ENCODE data around the gene OR8G5.

DNA sequence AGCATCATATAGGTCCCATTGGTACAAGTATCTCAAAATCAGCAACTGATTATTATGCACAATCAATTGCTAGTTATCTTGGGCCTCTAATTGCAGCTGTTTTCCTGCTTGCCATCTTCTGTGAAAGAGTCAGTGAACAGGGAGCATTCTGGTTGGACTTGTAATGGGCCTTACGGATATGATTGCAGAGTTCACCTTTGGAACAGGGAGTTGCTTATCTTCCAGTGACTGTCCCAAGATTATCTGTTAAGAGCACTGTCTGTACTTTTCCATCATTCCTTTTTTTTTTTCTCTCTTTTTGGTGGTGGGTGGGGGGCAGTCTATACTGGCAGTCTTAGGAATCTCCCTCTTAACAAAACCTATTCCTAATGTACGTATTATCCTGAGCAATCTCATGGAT lies 17.8 kb downstream of the OR8G5 start:
- no peak for TF ChIP-seq POLR2A (IDR thresholded peaks at IDR 0.05)
- TF ChIP-seq, protein P1, sequence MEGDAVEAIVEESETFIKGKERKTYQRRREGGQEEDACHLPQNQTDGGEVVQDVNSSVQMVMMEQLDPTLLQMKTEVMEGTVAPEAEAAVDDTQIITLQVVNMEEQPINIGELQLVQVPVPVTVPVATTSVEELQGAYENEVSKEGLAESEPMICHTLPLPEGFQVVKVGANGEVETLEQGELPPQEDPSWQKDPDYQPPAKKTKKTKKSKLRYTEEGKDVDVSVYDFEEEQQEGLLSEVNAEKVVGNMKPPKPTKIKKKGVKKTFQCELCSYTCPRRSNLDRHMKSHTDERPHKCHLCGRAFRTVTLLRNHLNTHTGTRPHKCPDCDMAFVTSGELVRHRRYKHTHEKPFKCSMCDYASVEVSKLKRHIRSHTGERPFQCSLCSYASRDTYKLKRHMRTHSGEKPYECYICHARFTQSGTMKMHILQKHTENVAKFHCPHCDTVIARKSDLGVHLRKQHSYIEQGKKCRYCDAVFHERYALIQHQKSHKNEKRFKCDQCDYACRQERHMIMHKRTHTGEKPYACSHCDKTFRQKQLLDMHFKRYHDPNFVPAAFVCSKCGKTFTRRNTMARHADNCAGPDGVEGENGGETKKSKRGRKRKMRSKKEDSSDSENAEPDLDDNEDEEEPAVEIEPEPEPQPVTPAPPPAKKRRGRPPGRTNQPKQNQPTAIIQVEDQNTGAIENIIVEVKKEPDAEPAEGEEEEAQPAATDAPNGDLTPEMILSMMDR (IDR thresholded peaks at IDR 0.05): no peak
- TF ChIP-seq EP300 (IDR thresholded peaks at IDR 0.05): no peak
